Upper lobe of right lung (tissue), 1 donor: Measurements from ENCODE around the gene MRPL58. TPM values are rescaled to one million over a fixed set of nuclear protein-coding genes. Genes with fewer than 3 reads are reported as not detected.

Source experiments
- ATAC-seq: fragments of 200-7000 bp; cut with Tn5 transposase; one replicate; pipeline ENCODE4 v1.9.1; 2020; ENCODE audit warnings: mild to moderate bottlenecking, moderate library complexity
- DNase-seq: peaks from one replicate; pipeline ENCODE4 v3.0.0-alpha.2; 2020
- H3K27ac ChIP-seq: fragments of 200-600 bp; one replicate; pipeline ENCODE4 v1.8.0; 2022
- H3K27me3 ChIP-seq: fragments of 200-600 bp; one replicate; pipeline ENCODE4 v1.8.0; 2022; ENCODE audit warnings: mild to moderate bottlenecking
- H3K36me3 ChIP-seq: fragments of 200-600 bp; one replicate; pipeline ENCODE4 v1.8.0; 2022
- H3K4me1 ChIP-seq: fragments of 200-600 bp; one replicate; pipeline ENCODE4 v1.8.0; 2022
- H3K4me3 ChIP-seq: fragments of 200-600 bp; one replicate; pipeline ENCODE4 v1.8.0; 2022; ENCODE audit warnings: mild to moderate bottlenecking
- H3K9me3 ChIP-seq: fragments of 200-600 bp; one replicate; pipeline ENCODE4 v1.8.0; 2022
- CTCF ChIP-seq: fragments of 200-600 bp; IDR thresholded peaks from one replicate; pipeline ENCODE4 v1.8.0; 2022; ENCODE audit warnings: antibody characterized with exemption
- intact Hi-C: fragments of 100-400 bp; cut with DNase I; formaldehyde crosslinking; loops from one replicate; pipeline ENCODE4 v1.11.0; 2022
- total RNA-seq: library from RNA; stranded (reverse); fragmentation: NEBNext Ultra II Directional; extraction: Animal tissue kit (Norgen Biotek cat#: 25700); gene quantifications from one replicate; pipeline ENCODE4 v1.2.1, GENCODE V29; 2021
- donor health status: DM: no; HTN: yes; CAD: no; lungs with severe emphysema.

The MRPL58 gene
- total RNA-seq, 1 donor from 2014 or later, result 21.6 TPM

- H3K27me3 ChIP-seq, result no peaks in the 10 kb centered on the region
- no peaks in the 10 kb centered on the region for H3K9me3 ChIP-seq
- ATAC-seq (no peak), DNase-seq (no peak)
- peaks cover 25% of the 10 kb centered on the region for H3K4me1 ChIP-seq
- H3K36me3 ChIP-seq, result peaks cover 24% of the 10 kb centered on the region
- intact Hi-C loops, result no loop called here
- H3K27ac ChIP-seq, result no peak overlapping the region
- H3K4me3 ChIP-seq, result no peak overlapping the region
- TF ChIP-seq CTCF, result no peak
Measured at GRCh38 chr17:75049057-75049456, 36.6 kb downstream of the MRPL58 start.

- no peaks in the 10 kb centered on the region for H3K9me3 ChIP-seq
- no peak overlapping the region for H3K4me3 ChIP-seq
- no peaks in the 10 kb centered on the region for H3K27me3 ChIP-seq
- H3K4me1 ChIP-seq, result peaks cover 25% of the 10 kb centered on the region
- no peak for TF ChIP-seq CTCF
- H3K36me3 ChIP-seq, result peaks cover 28% of the 10 kb centered on the region
- ATAC-seq (no peak), DNase-seq (no peak)
- intact Hi-C loops, result no loop called here
- no peak overlapping the region for H3K27ac ChIP-seq
Measured at GRCh38 chr17:75049706-75050105, 37.2 kb downstream of the MRPL58 start.

GRCh38 chr17:75051941-75052340, 39.5 kb downstream of the MRPL58 start:
- H3K4me1 ChIP-seq, result peaks cover 16% of the 10 kb centered on the region
- intact Hi-C loops, result no loop called here
- peaks cover 45% of the 10 kb centered on the region for H3K36me3 ChIP-seq
- H3K27ac ChIP-seq, result no peak overlapping the region
- no peak for DNase-seq
- H3K27me3 ChIP-seq, result no peaks in the 10 kb centered on the region
- no peak for ATAC-seq
- no peaks in the 10 kb centered on the region for H3K9me3 ChIP-seq
- no peak overlapping the region for H3K4me3 ChIP-seq
- no peak for TF ChIP-seq CTCF

- no peaks in the 10 kb centered on the region for H3K27me3 ChIP-seq
- TF ChIP-seq CTCF, result peak; percentile 50
- peaks cover 55% of the 10 kb centered on the region for H3K36me3 ChIP-seq
- intact Hi-C loops, result loop anchor here (10.0 kb wide), 1 partner anchor 115 kb away; no protein-coding TSS in a partner anchor
- peaks cover 11% of the 10 kb centered on the region for H3K4me1 ChIP-seq
- DNase-seq (no peak), ATAC-seq (peak; percentile 85)
- H3K9me3 ChIP-seq, result no peaks in the 10 kb centered on the region
- no peak overlapping the region for H3K4me3 ChIP-seq
- H3K27ac ChIP-seq, result peak overlapping the region; percentile 55
Measured at GRCh38 chr17:75059369-75060345, 47.2 kb downstream of the MRPL58 start.

GRCh38 chr17:75060434-75061054, 48.1 kb downstream of the MRPL58 start:
- peak overlapping the region; percentile 53 for H3K27ac ChIP-seq
- ATAC-seq (no peak), DNase-seq (no peak)
- TF ChIP-seq CTCF, result no peak
- no peak overlapping the region for H3K4me3 ChIP-seq
- no peaks in the 10 kb centered on the region for H3K9me3 ChIP-seq
- H3K36me3 ChIP-seq, result peaks cover 49% of the 10 kb centered on the region
- intact Hi-C loops, result loop anchor here (10.0 kb wide), 1 partner anchor 114 kb away; no protein-coding TSS in a partner anchor
- H3K27me3 ChIP-seq, result no peaks in the 10 kb centered on the region
- H3K4me1 ChIP-seq, result peaks cover 11% of the 10 kb centered on the region
